ENCODE data around the gene ROCK2. TPM values are rescaled to one million over a fixed set of nuclear protein-coding genes. Genes with fewer than 3 reads are reported as not detected.
"Not testable (repeated sequence)": the region's sequence is repeated elsewhere in the genome, so short reads cannot be mapped to it uniquely, and the experiment has no call there.

The ROCK2 gene
- polyA plus RNA-seq, 3 donors from 2014 or later = 3.1 to 15.1 (median 5.1) TPM

DNA sequence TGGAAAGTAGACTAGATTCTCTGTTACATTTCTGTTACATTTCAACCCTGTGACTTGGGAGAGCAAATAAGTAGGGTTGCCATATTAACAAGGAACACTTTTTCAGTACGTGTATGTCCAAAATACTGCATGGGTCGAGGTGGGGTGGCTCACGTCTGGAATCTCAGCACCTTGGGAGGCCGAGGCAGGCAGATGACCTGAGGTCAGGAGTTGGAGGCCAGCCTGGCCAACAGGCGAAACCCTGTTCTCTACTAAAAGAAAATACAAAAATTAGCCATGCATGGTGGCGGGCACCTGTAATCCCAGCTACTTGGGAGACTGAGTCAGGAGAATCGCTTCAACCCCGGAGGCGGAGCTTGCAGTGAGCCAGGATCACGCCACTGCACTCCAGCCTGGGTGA lies 178.0 kb downstream of the ROCK2 start:
- no peaks in the 10 kb centered on the region for H3K9me3 Mint-ChIP-seq
- H3K4me1 Mint-ChIP-seq = peaks cover 7 to 15% of the 10 kb centered on the region in 2 donors
- DNase-seq = no peak
- H3K36me3 Mint-ChIP-seq = peaks cover 3 to 8% (median 5%) of the 10 kb centered on the region in 3 donors
- no peak overlapping the region for H3K4me3 Mint-ChIP-seq
- H3K27me3 Mint-ChIP-seq (ENCODE audit: low read depth in 3 of 3) = peaks cover 0 to 2% (median 2%) of the 10 kb centered on the region in 3 donors
- H3K27ac Mint-ChIP-seq = no peak overlapping the region

DNA sequence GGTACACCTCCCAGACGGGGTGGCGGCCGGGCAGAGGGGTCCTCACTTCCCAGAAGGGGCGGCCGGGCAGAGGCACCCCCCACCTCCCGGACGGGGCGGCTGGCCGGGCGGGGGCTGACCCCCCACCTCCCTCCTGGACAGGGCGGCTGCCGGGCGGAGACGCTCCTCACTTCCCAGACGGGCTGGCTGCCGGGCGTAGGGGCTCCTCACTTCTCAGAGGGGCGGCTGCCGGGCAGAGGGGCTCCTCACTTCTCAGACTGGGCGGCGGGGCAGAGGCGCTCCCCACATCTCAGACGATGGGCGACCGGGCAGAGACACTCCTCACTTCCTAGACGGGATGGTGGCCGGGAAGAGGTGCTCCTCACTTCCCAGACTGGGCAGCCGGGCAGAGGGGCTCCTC lies 179.4 kb downstream of the ROCK2 start:
- DNase-seq; H3K36me3 Mint-ChIP-seq; H3K4me3 Mint-ChIP-seq; H3K27me3 Mint-ChIP-seq (ENCODE audit: low read depth in 3 of 3); H3K9me3 Mint-ChIP-seq; H3K27ac Mint-ChIP-seq: not testable (repeated sequence)
- H3K4me1 Mint-ChIP-seq = peaks cover 21 to 29% of the 10 kb centered on the region in 2 donors

DNA sequence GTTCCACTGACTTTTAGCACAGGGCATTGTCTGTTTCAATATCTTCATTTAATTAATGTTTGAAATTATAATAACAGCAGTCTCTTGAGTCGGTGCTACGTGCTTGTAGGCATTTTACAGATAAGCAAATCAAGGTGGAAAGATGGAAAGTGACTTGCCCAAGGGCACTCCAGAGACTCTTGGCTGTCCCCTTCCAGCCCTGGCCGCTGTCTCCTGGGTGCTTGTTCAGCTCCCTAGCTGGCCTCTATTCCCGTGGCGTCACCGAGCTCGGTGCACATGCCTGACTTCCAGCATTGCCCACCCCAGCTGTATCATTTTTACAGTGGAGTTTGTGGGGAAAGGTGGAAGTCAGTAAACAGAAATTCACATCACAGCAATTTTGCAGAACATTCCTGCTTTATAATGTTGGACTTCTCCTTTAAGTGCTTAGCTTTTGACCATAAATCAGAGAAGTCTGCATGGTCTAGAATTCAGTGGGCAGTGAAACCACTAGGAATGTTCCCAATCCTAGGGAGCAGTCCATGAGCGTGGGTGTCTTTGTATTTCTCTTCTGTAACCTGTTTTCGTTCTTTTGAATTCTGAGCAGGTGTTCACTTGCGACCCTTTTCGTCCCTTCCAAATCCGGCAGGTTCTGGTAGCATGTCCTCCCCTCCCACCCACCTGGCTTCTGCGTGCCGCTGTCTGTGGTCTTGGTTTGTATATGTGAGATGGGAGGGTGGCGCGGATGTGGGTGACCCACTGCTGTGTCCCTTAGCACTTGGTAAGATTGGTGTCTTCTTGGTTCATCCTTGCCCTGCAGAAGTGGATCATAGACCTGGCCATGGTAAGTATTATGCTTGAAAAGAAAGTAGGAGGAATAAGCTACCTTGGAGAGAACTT lies 180.8 kb downstream of the ROCK2 start:
- peaks cover 0 to 3% (median 0%) of the 10 kb centered on the region in 3 donors for H3K27me3 Mint-ChIP-seq (ENCODE audit: low read depth in 3 of 3)
- peaks cover 27 to 32% of the 10 kb centered on the region in 2 donors for H3K4me1 Mint-ChIP-seq
- H3K9me3 Mint-ChIP-seq = no peaks in the 10 kb centered on the region
- H3K27ac Mint-ChIP-seq = peak overlapping the region in 2 of 6 donors; percentile 29 to 34
- no peak overlapping the region for H3K4me3 Mint-ChIP-seq
- DNase-seq = no peak
- peaks cover 3 to 8% (median 5%) of the 10 kb centered on the region in 3 donors for H3K36me3 Mint-ChIP-seq

DNA sequence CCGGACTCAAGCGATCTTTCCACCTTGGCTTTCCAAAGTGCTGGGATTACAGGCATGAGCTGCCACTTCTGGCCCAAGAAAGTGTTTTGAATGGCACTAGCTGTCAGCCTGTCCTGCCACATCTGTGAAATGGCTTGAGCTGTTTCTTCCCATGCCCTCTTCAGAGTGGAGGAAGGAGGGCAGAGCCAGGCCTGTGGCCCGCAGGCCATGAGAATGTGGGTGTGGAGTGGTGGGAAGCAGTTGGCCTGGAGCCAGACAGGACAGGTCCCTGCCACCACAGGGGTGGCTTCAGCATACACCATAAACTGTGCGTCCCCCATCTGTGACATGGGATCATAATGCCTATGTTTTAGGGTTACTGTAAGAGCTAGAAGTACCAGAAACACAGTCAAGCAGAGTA lies 182.7 kb downstream of the ROCK2 start:
- Mint-ChIP-seq H3K9me3 (no peaks in the 10 kb centered on the region), H3K27ac (peak overlapping the region; percentile 80 to 94 (median 89))

DNA sequence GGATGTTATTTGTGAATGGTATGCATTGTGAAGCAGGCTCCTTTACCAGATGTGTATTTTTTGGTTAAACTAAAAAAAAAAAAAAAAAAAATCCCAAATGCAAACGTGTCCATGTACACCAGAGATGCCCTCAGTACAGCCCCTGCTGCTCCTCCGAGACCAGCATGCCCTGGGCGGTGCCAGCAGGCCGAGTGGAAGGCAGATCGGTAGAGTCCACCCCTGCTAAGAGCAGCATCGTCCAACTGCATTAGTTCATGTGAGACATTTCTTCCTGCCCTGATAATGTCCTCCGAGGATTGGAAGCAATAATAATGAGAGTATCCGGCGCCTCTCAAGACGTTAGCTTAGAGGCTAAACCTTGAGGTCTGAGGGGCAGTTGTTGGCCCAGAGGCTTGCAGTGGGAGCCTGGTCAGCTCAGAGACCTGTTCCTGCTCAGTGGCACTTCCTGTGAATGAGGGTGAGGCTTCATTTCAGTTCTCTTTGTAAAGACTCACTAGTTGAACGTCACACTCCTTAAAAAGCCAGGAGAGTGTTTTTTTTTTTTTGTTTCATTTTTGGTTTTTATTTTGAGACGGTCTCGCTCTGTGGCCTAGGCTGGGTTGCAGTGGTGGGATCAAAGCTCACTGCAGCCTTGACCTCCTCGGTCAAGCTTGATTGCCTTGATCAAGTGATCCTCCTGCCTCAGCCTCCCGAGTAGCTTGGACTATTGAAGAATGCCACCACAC lies 183.5 kb downstream of the ROCK2 start:
- Mint-ChIP-seq H3K36me3 (peaks cover 3 to 5% (median 4%) of the 10 kb centered on the region in 3 donors), H3K27me3 (ENCODE audit: low read depth in 3 of 3) (peaks cover 0 to 2% (median 1%) of the 10 kb centered on the region in 3 donors), H3K4me1 (peaks cover 38% of the 10 kb centered on the region in 2 donors), H3K27ac (peak overlapping the region; percentile 87 to 94 (median 91)), H3K4me3 (peak overlapping the region; percentile 55 to 81 (median 73)), H3K9me3 (no peaks in the 10 kb centered on the region)
- peak; percentile 39 to 54 (median 46) for DNase-seq

More for the DNA sequence above, 182.7 kb downstream of the ROCK2 start:
- Mint-ChIP-seq H3K27me3 (ENCODE audit: low read depth in 3 of 3) (peaks cover 0 to 2% (median under 1%) of the 10 kb centered on the region in 3 donors), H3K4me1 (peaks cover 30 to 32% of the 10 kb centered on the region in 2 donors), H3K4me3 (peak overlapping the region in 3 of 5 donors; percentile 14 to 81 (median 42)), H3K36me3 (peaks cover 3 to 5% (median 4%) of the 10 kb centered on the region in 3 donors)
- DNase-seq = no peak

DNA sequence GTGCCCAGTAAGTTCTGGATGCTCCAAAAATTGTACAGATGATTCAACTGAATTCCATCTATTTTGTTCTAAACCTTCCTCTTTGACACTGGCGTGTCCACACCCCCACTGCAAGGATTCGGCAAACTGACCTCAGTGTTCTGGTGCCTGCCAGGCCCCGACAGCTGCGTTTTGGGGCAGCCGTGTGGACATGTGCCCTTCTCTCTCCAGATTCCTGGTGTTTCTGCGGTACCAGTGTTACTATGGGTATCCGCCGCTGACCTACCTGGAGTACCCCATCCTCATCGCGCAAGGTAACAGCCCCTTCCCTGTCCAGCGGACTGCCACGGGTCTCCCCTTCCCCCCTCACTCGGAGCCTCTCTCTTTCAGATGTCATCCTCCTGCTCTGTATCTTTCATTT lies 184.2 kb downstream of the ROCK2 start:
- H3K27ac Mint-ChIP-seq = peak overlapping the region; percentile 87 to 94 (median 91)
- H3K36me3 Mint-ChIP-seq = peaks cover 3 to 5% (median 4%) of the 10 kb centered on the region in 3 donors
- peak overlapping the region in 1 of 5 donors; percentile 15 for H3K4me3 Mint-ChIP-seq
- H3K27me3 Mint-ChIP-seq (ENCODE audit: low read depth in 3 of 3) = peaks cover 0 to 2% (median 1%) of the 10 kb centered on the region in 3 donors
- no peaks in the 10 kb centered on the region for H3K9me3 Mint-ChIP-seq
- DNase-seq = no peak
- peaks cover 39 to 40% of the 10 kb centered on the region in 2 donors for H3K4me1 Mint-ChIP-seq

DNA sequence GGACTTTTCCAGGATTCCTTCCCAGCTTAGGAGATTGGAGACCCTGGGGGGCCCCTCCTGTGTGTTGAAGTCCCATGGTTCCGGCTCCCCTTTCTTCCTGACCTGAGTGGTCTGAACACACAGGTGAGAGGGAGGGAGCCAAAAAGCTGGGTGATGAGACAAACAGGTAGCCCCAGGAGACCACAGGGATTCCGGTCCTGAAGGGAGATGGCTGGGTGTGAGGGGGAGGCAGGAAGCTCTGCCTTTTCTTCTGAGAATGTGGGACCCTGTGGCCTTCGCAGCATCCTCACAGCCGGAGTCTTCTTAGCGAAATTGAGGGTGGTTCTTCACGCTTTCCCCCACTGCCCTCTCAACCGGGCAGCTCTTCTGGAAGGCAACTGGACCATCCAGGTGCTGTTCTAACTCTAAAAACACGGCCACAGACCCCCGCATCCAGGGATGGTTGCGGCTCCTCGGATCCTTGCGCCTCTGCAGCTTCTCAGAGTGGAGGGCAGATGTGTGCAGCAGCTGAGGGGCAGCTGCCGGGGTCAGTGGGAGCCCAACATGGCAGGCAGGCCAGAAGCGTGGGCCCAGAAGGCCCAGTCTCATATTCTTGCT lies 184.8 kb downstream of the ROCK2 start:
- Mint-ChIP-seq H3K4me1 (peaks cover 40% of the 10 kb centered on the region in 2 donors), H3K27me3 (ENCODE audit: low read depth in 3 of 3) (peaks cover 0 to 3% (median 2%) of the 10 kb centered on the region in 3 donors), H3K27ac (peak overlapping the region in 5 of 6 donors; percentile 87 to 92 (median 91)), H3K4me3 (no peak overlapping the region), H3K36me3 (peaks cover 3 to 5% (median 4%) of the 10 kb centered on the region in 3 donors), H3K9me3 (no peaks in the 10 kb centered on the region)
- no peak for DNase-seq

DNA sequence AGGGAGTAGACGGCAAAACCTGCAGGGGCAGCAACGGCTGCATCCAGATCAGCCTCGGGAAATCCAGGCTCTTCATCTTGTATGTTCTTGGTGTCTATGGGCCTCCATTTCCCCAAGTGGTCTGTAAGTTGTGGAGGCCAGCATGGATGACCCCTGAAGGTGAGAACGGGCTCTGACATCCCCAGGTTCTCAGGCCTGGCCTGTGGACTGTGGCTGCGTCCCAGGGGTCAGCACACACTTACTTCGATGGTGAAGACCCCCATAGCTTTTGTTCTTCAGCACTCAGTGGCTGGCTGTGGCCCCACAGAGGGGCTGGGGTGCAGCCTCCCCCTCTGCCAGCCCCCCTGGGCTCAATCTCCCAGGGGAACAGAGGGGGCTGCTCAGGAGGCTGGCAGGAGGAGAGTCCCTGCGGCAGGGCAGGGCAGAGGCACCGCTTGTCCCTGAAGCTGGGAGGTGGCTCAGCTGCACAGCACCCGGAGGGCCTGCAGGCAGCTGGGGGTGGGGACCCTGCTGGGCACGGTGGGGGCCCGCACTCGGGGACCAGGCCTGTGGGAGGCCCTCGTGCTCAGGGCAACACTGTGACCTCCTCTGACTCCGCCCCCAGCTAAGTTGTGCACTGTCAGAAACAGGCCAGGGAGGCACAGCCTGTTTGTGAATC lies 185.4 kb downstream of the ROCK2 start:
- H3K4me3 Mint-ChIP-seq = no peak overlapping the region
- peaks cover 2 to 4% (median 3%) of the 10 kb centered on the region in 3 donors for H3K36me3 Mint-ChIP-seq
- peaks cover 44 to 46% of the 10 kb centered on the region in 2 donors for H3K4me1 Mint-ChIP-seq
- no peak overlapping the region for H3K27ac Mint-ChIP-seq
- no peak for DNase-seq
- peaks cover 0 to 6% (median 2%) of the 10 kb centered on the region in 3 donors for H3K27me3 Mint-ChIP-seq (ENCODE audit: low read depth in 3 of 3)
- H3K9me3 Mint-ChIP-seq = no peaks in the 10 kb centered on the region

DNA sequence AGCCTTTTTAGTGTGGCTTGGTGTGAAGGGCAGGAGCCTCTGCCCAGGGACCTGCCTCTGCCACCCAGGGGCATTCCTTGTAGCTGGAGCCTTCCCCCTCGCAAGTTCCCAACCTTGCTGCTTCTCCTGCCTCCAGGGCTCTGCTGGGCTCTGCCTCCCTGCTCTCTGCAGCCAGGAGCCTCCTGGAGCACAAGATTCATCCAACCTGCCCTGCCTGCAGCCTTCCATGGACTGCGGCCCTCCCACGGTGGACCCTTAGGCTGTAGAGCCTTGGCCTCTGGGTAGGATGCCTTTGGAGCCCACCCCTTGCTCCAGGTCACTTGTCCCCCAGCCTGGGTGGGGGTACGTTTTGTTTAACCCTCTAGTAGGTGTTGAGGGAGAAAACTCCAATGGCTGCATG lies 186.7 kb downstream of the ROCK2 start:
- Mint-ChIP-seq H3K4me1 (peaks cover 40 to 47% of the 10 kb centered on the region in 2 donors), H3K36me3 (no peaks in the 10 kb centered on the region), H3K4me3 (peak overlapping the region in 1 of 5 donors; percentile 64), H3K9me3 (no peaks in the 10 kb centered on the region), H3K27me3 (ENCODE audit: low read depth in 3 of 3) (peaks cover 0 to 6% (median 2%) of the 10 kb centered on the region in 3 donors), H3K27ac (peak overlapping the region in 1 of 6 donors; percentile 41)
- DNase-seq = no peak

DNA sequence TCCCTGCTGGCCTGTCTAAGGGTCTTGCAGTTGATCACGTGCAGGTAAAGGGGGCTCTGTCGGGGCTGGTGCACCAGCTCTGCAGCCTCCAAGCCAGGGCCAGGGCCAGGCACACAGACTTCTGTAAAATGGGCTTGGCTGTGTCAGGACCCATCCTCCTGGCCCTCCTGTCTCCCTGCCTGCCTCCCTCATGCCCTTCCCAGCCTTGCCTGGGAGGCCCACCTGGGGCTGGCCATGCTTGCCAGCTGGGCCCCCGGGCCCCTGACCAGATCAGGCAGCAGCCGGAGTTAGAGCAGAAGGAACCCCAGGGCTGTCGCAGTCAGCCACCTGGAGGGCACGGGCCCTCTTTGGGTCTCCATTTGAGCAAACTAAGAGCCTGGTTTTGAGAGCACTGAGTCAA lies 187.1 kb downstream of the ROCK2 start:
- Mint-ChIP-seq H3K27ac (no peak overlapping the region), H3K4me1 (peaks cover 39 to 47% of the 10 kb centered on the region in 2 donors), H3K36me3 (no peaks in the 10 kb centered on the region), H3K9me3 (no peaks in the 10 kb centered on the region), H3K27me3 (ENCODE audit: low read depth in 3 of 3) (peaks cover 0 to 10% (median 2%) of the 10 kb centered on the region in 3 donors), H3K4me3 (peak overlapping the region in 2 of 5 donors; percentile 21 to 42)
- DNase-seq = no peak

DNA sequence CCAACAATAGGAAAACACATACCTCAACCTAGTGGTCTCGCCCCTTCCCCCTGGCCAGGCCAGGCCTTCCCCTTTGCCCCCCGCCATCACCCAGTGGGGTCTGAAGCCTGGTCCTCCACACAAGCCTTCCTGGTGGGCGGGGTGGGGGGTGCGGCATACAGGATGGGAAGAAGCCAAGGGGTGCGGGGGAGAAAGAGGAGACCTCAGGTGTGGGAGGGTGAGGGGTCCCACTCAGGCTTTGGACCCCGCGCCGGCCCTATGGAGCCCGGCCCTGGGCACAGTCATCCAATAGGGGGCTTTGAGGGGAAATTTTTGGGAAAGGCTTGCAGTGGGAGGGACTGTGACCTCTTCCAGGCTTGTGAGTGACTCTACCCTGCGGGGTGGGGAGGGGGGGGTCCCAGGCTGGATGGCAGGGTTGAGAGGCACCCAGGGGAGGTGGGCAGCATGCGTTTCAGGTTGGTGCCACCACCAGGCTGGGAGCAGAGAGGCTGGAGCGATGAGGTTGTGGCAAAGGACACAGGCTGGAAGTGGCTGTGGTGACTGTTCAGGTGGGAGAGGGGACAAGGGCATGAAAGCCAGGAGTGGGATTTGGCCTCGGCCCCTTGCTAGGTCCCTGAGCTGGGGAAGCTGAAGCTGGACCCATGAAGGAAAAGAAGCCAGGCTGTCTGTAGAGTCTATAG lies 187.9 kb downstream of the ROCK2 start:
- peak overlapping the region; percentile 79 to 91 (median 81) for H3K4me3 Mint-ChIP-seq
- peak overlapping the region in 2 of 6 donors; percentile 9 to 71 for H3K27ac Mint-ChIP-seq
- H3K36me3 Mint-ChIP-seq = no peaks in the 10 kb centered on the region
- H3K27me3 Mint-ChIP-seq (ENCODE audit: low read depth in 3 of 3) = peaks cover 0 to 10% (median 4%) of the 10 kb centered on the region in 3 donors
- H3K9me3 Mint-ChIP-seq = no peaks in the 10 kb centered on the region
- no peak for DNase-seq
- peaks cover 32 to 40% of the 10 kb centered on the region in 2 donors for H3K4me1 Mint-ChIP-seq

DNA sequence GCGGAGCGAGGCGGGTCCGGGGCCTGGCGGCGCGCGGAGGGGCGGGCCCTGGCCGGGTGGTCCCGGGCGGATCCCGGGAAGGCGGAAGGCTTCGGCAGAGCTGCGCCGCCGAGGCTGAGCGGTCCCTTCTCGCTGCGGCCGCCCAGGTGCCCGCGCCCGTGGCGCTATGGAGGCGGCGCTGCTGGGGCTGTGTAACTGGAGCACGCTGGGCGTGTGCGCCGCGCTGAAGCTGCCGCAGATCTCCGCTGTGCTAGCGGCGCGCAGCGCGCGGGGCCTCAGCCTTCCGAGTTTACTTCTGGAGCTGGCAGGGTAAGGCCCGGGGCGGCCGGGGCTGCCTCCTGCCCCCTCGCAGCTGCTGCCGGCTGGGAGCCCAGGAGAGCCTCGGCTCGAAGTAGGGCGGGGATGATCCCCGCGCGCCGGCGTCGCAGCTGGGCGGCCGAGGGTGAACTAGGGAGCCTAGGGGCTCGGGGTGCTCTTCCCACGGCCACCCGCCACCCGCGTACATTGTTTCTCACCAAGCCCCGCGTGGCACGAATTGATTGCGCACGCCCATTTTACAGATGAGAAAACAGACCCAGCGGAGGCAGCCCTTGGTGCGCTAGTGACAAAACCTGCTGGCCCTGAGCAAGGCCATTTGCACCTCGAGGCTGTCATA lies 188.9 kb downstream of the ROCK2 start, which contains the start of gene SLC66A3:
Gene SLC66A3, plus strand, starts transcription at position 87 of the 655 bp plus-strand sequence. Its CDS starts 80 bp downstream, at position 167.
- H3K27me3 Mint-ChIP-seq (ENCODE audit: low read depth in 3 of 3) = peaks cover 0 to 10% (median 4%) of the 10 kb centered on the region in 3 donors
- no peaks in the 10 kb centered on the region for H3K9me3 Mint-ChIP-seq
- peak within 1 kb of the TSS; percentile 87 to 93 (median 90) for H3K27ac Mint-ChIP-seq
- no peak for DNase-seq
- peaks cover 21 to 30% of the 10 kb centered on the region in 2 donors for H3K4me1 Mint-ChIP-seq
- peak within 1 kb of the TSS; percentile 81 to 91 (median 85) for H3K4me3 Mint-ChIP-seq
- no peaks in the 10 kb centered on the region for H3K36me3 Mint-ChIP-seq
